IMR-90 (cell line): Measurements from ENCODE around the gene SPANXN1.
"Not testable (repeated sequence)": the region's sequence is repeated elsewhere in the genome, so short reads cannot be mapped to it uniquely, and the experiment has no call there.

Experiments used
- BHLHE40 ChIP-seq: fragments of 150-350 bp; IDR thresholded peaks from 2 replicates; pipeline ENCODE4 v1.6.1; 2016; ENCODE audit warnings: mild to moderate bottlenecking, low read depth, low read length
- CEBPB ChIP-seq: IDR thresholded peaks from 2 replicates; pipeline ENCODE4 v1.6.1; 2012; ENCODE audit warnings: low read depth, low read length, improper control_type of control experiment
- CTCF ChIP-seq: conservative IDR thresholded peaks from 2 replicates; pipeline ENCODE4 v1.5.1; 2012; ENCODE audit warnings: mild to moderate bottlenecking, low read depth, low read length, improper control_type of control experiment
- RAD21 ChIP-seq: IDR thresholded peaks from 2 replicates; pipeline ENCODE4 v1.6.1; 2012; ENCODE audit warnings: low read length, improper control_type of control experiment
- RCOR1 ChIP-seq: IDR thresholded peaks from 2 replicates; pipeline ENCODE4 v1.6.1; 2012; ENCODE audit warnings: mild to moderate bottlenecking, low read length, improper control_type of control experiment; ENCODE audit not compliant: insufficient replicate concordance
- RFX5 ChIP-seq: IDR thresholded peaks from 2 replicates; pipeline ENCODE4 v1.8.0; 2012; ENCODE audit warnings: low read depth, mild to moderate bottlenecking, low read length, moderate library complexity
- USF2 ChIP-seq: fragments of 150-350 bp; IDR thresholded peaks from 2 replicates; pipeline ENCODE4 v1.6.1; 2017; ENCODE audit warnings: mild to moderate bottlenecking, antibody characterized with exemption, low read length, low read depth

GRCh38 chrX:145247203-145247602, at the start of gene SPANXN1:
- TF ChIP-seq CTCF, RFX5, RCOR1, USF2, RAD21, BHLHE40, CEBPB: not testable (repeated sequence)
